ENCODE data around the gene HNMT.

GRCh38 chr2:137945229-137945628 is 19.0 kb upstream of the HNMT start:
- TF ChIP-seq CTCF (IDR thresholded peaks at IDR 0.05) = no peak
- no peak for TF ChIP-seq POLR2A (IDR thresholded peaks at IDR 0.05)
